ENCODE measurements around the gene CCDC197. TPM values are rescaled to one million over a fixed set of nuclear protein-coding genes. Genes with fewer than 3 reads are reported as not detected.

The CCDC197 gene
- total and polyA plus RNA-seq, 3 donors from 2014 or later, result 5.6 to 31.0 (median 20.7) TPM

DNA sequence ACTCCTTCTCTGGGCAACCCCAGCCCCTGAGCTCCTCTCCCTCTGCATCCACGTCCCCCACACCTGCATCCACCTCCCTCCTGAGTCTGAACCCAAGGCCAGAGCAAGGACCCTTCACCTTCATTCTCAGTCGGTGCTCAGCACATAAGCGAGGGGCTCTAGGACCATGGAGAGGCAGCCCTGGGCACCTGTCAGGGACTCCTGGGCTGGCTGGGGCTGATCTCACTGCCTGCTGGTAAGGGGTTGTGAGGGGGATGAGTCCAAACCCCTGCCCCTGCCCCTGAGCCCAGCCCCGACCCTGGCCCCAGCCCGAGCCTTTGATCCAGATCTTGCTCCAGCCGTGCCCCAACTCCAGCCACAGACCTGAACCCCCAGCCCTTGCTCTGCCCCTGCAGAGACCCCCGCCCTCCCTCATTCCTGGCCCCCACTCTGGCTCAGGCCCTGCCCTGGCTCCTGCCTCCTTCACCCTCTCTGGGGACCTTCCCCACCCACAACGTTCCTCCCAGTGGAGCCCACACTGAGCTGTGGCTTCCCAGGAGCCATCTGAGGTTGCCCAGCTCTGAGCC, 888 bp upstream of the CCDC197 start:
- intact Hi-C loops (cut with DNase I; ENCODE audit: low total_unique reads), result no loop called here
- no peak overlapping the region for H3K4me3 ChIP-seq
- H3K9me3 ChIP-seq, result no peaks in the 10 kb centered on the region
- H3K27me3 ChIP-seq, result no peaks in the 10 kb centered on the region
- no peaks in the 10 kb centered on the region for H3K36me3 ChIP-seq (ENCODE audit: low read depth, missing control alignments)
- DNase-seq, result no peak
- peaks cover 4% of the 10 kb centered on the region for H3K4me1 ChIP-seq
- WGBS, 2 donors, result 57 to 72% methylated on average over 6 to 8 of the region's 8 CpGs
- no peak overlapping the region for H3K27ac ChIP-seq
- TF ChIP-seq POLR2A (IDR thresholded peaks at IDR 0.05), result no peak
- TF ChIP-seq, protein P1, sequence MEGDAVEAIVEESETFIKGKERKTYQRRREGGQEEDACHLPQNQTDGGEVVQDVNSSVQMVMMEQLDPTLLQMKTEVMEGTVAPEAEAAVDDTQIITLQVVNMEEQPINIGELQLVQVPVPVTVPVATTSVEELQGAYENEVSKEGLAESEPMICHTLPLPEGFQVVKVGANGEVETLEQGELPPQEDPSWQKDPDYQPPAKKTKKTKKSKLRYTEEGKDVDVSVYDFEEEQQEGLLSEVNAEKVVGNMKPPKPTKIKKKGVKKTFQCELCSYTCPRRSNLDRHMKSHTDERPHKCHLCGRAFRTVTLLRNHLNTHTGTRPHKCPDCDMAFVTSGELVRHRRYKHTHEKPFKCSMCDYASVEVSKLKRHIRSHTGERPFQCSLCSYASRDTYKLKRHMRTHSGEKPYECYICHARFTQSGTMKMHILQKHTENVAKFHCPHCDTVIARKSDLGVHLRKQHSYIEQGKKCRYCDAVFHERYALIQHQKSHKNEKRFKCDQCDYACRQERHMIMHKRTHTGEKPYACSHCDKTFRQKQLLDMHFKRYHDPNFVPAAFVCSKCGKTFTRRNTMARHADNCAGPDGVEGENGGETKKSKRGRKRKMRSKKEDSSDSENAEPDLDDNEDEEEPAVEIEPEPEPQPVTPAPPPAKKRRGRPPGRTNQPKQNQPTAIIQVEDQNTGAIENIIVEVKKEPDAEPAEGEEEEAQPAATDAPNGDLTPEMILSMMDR (IDR thresholded peaks at IDR 0.05), result no peak

DNA sequence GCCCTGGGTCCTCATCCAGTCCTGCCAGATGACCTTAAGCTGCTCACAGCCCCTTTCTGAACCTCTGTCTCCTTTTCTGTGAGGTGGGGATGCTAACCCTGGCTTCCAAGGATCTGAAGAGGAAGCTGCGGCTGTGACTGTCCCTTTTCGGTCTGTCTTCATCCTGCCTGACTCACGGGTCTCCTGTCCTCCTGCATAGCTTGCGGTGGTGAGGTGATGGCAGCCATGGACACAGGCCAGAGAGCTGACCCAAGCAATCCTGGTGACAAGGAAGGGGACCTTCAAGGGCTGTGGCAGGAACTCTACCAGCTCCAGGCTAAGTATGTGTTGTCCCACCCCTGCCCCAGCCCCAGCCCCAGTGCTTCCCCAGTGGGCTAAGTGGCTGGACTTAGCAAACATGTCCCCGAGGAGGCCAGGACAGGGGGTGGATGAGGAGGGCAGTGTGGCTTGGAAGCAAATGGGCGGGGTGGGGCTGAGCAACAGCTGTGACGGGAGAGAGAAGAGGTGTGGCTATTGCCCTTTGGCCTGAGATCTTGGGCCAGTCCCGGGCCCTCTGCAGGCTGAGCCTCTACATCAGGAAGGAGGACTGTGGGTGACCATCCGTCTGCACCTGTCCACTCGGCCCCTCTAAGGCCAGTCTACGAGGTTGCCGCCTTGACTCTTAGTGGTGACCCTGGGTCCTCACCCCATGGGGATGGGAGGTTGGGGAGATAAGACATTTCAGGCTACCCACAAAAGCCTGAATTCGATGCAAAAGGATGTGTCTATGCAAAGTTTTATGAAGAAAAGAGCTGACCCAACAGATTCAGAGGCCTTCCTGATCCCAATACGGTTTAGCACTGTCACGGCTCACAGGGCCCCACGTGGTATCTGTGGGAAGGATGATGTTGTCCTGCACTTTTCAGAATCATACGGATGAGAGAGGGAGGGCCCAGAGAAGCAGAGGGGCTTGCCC, 1.1 kb downstream of the CCDC197 start:
- 80 to 87% methylated on average over 8 to 17 of the region's 17 CpGs for WGBS, 2 donors
- Histone ChIP-seq H3K27me3 (no peaks in the 10 kb centered on the region), H3K27ac (no peak overlapping the region), H3K4me1 (peaks cover 9% of the 10 kb centered on the region), H3K36me3 (ENCODE audit: low read depth, missing control alignments) (no peaks in the 10 kb centered on the region), H3K4me3 (no peak overlapping the region), H3K9me3 (no peaks in the 10 kb centered on the region)
- TF ChIP-seq, protein P1 (IDR thresholded peaks at IDR 0.05), result no peak
- no peak for TF ChIP-seq POLR2A (IDR thresholded peaks at IDR 0.05)
- intact Hi-C loops (cut with DNase I; ENCODE audit: low total_unique reads), result no loop called here
- DNase-seq, result no peak

DNA sequence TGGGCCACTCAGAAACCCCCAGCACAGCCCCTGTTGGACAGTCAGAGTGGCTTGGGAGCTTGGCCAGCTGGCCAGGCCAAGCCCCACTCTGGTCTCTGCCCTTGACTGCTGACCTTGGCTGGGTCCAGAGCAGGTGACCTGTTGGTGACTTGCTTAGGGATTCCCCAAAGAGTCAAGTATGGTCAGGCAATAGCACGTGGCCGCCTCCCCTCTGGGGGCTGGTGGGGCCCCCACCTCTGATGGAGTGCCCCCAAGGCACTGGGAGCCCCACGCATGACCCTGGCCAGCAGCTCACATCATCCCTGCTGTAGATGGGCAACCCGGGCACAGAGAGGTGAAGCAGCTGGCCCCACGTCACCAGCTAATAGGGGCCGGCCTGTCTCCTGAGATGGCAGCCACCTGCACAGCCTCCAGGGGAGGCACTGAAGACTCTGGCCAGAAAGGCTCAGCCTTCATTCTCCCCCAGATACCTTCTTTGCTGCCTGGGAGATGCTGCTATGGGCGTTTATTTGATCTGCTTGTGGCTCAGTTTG, 1.8 kb downstream of the CCDC197 start:
- H3K4me3 ChIP-seq, result no peak overlapping the region
- H3K27me3 ChIP-seq, result no peaks in the 10 kb centered on the region
- TF ChIP-seq POLR2A (IDR thresholded peaks at IDR 0.05), result no peak
- TF ChIP-seq, protein P1 (IDR thresholded peaks at IDR 0.05), result no peak
- 71 to 95% methylated on average over 3 to 6 of the region's 7 CpGs for WGBS, 2 donors
- no peak for DNase-seq
- intact Hi-C loops (cut with DNase I; ENCODE audit: low total_unique reads), result no loop called here
- no peaks in the 10 kb centered on the region for H3K36me3 ChIP-seq (ENCODE audit: low read depth, missing control alignments)
- H3K9me3 ChIP-seq, result no peaks in the 10 kb centered on the region
- H3K4me1 ChIP-seq, result peaks cover 9% of the 10 kb centered on the region
- H3K27ac ChIP-seq, result no peak overlapping the region

DNA sequence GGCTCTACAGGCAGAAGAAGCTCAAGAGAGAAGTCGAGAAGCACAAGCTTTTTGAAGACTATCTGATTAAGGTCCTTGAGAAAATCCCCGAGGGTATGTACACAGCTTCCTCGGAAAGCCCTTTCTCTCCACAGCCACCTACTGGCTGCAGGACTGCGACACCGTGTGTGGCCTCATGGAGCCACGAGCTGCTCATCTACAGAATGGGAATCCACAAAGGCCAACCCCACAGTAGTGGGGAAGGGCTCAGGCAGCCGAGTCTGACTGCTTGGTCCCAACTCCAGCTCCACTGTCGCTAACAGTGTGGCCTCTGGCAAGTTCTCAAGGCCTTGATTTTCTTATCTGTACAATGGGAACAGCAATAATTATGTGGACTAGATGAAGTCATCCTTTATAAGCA, 2.5 kb downstream of the CCDC197 start:
- intact Hi-C loops (cut with DNase I; ENCODE audit: low total_unique reads), result no loop called here
- no peak overlapping the region for H3K4me3 ChIP-seq
- no peak overlapping the region for H3K27ac ChIP-seq
- H3K4me1 ChIP-seq, result peaks cover 9% of the 10 kb centered on the region
- 68 to 75% methylated on average over 4 to 8 of the region's 8 CpGs for WGBS, 2 donors
- TF ChIP-seq, protein P1 (IDR thresholded peaks at IDR 0.05), result no peak
- no peak for TF ChIP-seq POLR2A (IDR thresholded peaks at IDR 0.05)
- no peaks in the 10 kb centered on the region for H3K36me3 ChIP-seq (ENCODE audit: low read depth, missing control alignments)
- H3K9me3 ChIP-seq, result no peaks in the 10 kb centered on the region
- H3K27me3 ChIP-seq, result no peaks in the 10 kb centered on the region
- no peak for DNase-seq

All from testis (tissue), 3 donors.